Ishikawa (cell line): ENCODE measurements around the gene KCNQ1.

Experiments
- CEBPB ChIP-seq: IDR thresholded peaks from 2 replicates; pipeline ENCODE4 v1.6.1; 2012
- EGR1 ChIP-seq: IDR thresholded peaks from 2 replicates; pipeline ENCODE4 v1.6.1; 2012
- EP300 ChIP-seq: IDR thresholded peaks from 2 replicates; pipeline ENCODE4 v1.6.1; 2012; ENCODE audit warnings: borderline replicate concordance
- FOXM1 ChIP-seq: IDR thresholded peaks from 2 replicates; pipeline ENCODE4 v1.6.1; 2012; ENCODE audit warnings: low read depth, borderline replicate concordance
- NFIC ChIP-seq: IDR thresholded peaks from 2 replicates; pipeline ENCODE4 v1.6.1; 2012
- RAD21 ChIP-seq: IDR thresholded peaks from 2 replicates; pipeline ENCODE4 v1.6.1; 2012; ENCODE audit warnings: low read depth
- REST ChIP-seq: IDR thresholded peaks from 2 replicates; pipeline ENCODE4 v1.6.1; 2012; ENCODE audit warnings: low read depth, mild to moderate bottlenecking
- TAF1 ChIP-seq: IDR thresholded peaks from 2 replicates; pipeline ENCODE4 v1.6.1; 2012; ENCODE audit warnings: low read depth, mild to moderate bottlenecking
- TEAD4 ChIP-seq: IDR thresholded peaks from 2 replicates; pipeline ENCODE4 v1.6.1; 2012

GRCh38 chr11:2677127-2677526 lies 232.3 kb downstream of the KCNQ1 start:
- TF ChIP-seq CEBPB (no peak), TEAD4 (no peak), RAD21 (no peak), EP300 (no peak), REST (no peak), NFIC (no peak), TAF1 (no peak), EGR1 (no peak), FOXM1 (no peak)
